Stimulated activated CD4-positive, alpha-beta T cell treated with anti-CD3 and anti-CD28 coated beads, Interleukin-2, amount 100 ng/mL, for 24 hours (primary cell): ENCODE results near the gene GAS7.

ENCODE experiments used
- DNase-seq, 2 donors: peaks; one replicate each; pipeline ENCODE4 v3.0.0-alpha.2; 2020

Gene GAS7

GRCh38 chr17:10200016-10200415, 1.6 kb upstream of the GAS7 start:
- no peak for DNase-seq

GRCh38 chr17:10197721-10198508, 491 bp downstream of the GAS7 start:
- DNase-seq: peak in 1 of 2 donors; percentile 6

DNA sequence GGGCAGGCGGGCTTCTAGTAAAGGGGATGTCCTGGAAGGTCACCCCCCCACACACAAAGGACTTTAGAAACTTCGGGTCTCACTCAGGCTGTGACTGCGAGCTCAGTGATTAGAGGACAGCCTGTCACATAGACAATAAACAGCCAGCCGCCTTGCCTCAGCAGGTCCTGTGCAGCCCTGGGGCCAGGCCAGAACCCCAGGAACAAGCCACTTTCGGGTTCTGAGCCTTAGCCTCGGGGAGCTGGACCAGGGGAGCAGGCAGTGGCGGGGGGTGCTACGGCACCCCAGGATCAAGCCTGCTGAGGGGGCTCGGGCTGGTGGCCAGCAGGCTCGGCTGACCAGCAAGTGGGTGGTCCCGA, 1.1 kb downstream of the GAS7 start:
- no peak for DNase-seq

DNA sequence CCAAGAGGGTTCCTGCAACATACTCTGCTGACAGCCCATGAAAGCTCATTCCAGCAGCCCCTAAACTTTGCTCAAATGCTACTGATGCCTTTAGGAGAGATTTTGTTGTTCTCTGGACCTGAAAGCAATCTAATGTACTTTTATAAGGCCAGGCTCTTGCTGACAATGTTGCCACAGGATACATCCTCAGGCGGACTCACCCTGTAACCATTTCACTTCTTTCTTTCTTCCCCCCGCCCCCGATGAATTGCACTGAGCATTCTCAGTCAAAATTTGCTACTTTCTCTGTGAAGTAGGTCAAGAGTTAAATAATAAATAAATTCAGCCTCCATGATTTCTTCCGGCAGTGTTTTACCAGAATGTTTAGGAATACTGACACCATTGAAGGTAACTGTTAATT, 1.5 kb downstream of the GAS7 start:
- no peak for DNase-seq

DNA sequence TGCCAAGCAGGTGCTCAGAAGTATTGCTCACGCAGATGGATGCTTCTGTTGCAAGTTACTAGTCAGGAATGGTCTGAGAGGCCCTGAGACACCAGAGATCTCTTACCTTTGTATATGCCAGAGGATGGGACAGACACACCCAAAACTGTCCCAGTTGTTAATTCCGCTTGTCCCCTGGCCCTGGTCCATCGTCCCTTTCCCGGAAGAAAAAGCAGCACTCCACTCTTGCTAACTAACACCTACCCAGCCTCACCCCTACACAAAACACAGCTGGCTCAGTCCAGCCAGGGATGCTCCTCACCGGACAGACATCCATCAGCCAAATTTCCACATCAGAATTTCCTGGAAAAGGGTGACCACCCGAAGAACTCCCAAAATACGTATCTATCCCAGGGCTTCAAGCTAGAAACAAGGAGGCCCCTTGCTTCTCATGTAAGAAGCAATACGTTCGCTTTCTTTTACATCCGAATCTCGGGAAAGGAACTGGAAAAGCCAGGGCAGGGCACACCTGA, 2.0 kb downstream of the GAS7 start:
- DNase-seq: no peak

DNA sequence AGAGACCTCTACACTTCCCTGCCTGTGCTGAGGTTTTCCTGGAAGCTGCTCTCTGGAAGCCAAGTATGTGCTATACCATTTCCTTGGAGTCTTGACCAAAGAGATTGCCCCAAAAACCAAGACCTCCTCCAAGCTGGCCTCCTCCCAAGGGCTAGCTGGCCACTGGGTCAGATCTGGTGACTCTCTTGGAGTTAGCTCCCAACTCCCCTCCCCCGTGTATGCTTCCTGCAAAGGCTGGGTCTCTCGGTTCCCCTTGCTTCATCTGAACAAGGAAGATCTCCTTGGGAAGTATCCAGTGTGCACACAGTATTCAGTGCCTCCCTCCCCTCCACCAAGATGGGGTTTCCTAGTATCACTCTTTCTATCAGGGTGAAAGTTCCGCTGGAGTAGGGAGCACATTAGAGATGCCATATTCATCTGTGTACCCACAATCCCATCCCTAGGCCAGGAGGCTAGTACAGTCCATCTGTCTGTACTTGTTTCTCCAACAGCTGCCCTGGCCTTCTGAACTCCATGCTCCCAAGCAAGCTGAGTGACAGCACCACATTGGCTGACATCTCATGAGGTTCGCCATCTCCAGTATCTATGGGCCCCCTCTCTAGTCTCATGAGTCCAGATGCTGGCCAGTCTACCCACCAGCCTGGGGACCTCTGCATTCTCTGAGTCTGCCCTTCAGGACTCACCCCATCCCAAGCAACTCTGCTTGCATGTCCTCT, 3.2 kb downstream of the GAS7 start:
- DNase-seq: no peak

DNA sequence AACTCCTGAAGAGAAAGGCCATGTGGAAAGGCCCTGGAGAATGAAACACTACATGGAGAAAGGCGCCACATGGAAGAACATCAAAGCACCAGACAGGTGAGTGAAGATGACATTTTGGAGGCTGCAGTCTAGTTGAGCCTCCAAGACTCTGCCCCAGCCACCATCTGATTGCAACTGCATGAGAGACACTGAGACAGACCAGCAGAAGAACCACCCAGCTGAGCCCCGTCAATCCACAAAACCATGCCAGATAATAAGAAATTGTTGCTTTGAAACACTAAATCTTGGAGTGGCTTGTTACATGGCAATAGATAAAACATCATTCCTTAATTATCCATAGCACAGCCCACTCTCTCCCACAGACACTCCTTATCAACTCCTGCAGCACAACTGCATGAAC, 4.8 kb downstream of the GAS7 start:
- no peak for DNase-seq

- DNase-seq: no peak
Measured at GRCh38 chr17:10192972-10193371, 5.4 kb downstream of the GAS7 start.

DNA sequence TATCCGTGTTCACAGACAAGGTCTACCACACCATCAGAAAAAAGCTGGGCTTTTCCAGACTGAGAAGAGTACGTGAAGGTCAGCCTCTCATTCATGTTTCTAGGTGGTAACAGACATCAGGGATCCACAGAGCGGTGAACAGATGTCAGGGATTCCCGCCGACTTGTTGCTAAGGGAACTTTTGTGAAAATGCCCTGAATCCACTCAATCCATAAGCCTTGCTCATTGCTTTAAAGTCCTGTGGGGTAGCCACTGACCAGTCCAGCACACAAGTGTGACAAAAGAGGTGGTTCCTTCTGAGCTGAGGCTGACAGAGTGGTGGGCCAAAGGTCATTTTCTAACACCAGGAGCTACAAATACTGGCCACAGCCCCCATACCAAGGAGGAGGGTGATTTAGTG, 5.9 kb downstream of the GAS7 start:
- DNase-seq: no peak

GRCh38 chr17:10187456-10187855, 10.9 kb downstream of the GAS7 start:
- no peak for DNase-seq

DNA sequence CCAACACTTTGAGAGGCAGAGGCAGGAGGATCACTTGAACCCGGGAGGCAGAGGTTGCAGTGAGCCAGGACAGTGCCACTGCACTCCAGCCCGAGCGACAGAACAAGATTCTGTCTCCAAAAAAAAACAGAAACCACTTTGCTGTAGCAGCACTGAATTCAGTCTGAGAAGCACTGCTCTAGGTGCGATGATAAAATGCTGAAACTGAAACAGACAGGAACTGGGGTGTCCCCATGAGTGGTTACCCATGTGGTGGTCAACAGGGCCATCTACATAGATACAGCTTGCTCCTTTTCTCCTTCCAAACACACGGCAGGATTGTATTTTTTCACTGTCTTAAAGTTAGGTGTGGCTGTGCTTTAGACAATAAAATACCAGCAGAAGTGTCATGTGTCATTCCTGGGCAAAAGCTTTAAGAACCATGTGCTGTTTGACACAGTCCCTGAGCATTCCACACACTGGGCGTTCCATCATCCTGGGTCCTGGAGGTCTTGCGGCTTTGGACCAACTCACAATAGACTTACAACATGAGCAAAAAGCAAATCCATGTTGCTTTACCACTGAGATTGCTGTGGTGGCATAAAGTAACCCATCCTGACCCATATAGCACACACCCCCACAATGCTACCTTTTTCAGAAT, 11.5 kb downstream of the GAS7 start:
- no peak for DNase-seq

GRCh38 chr17:10183931-10184930, 14.2 kb downstream of the GAS7 start:
- DNase-seq: no peak

GRCh38 chr17:10182785-10183184, 15.6 kb downstream of the GAS7 start:
- DNase-seq: no peak

- no peak for DNase-seq
Measured at GRCh38 chr17:10178506-10178991, 19.9 kb downstream of the GAS7 start.

DNA sequence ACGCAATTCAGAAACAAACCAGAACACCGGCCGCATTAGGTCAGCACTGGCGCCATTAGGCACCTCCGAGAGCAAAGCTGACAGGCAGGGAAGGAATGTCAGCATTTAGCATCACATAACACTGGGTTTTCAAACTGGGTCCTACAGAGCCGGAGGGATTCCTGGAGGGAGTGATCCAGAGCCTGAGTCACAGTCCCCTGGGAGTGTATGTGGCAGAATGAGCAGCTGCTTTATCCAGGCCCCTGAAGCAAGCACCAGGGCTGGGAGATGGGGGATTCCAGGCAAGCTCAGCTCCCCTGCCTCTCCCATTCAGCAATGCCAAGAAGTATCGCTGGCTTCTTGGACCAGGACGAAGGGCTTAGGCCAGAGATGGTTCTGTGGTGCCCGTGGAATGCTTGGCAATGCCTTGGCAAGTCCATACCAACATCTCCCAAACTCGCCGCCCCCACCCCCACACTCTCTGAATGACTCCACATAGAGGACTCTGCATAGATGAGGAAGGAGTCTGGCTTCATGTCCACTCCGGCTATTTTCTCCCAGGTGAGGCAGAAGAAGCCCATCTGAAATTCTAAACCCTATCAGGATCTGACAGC, 20.4 kb downstream of the GAS7 start:
- DNase-seq: no peak

DNA sequence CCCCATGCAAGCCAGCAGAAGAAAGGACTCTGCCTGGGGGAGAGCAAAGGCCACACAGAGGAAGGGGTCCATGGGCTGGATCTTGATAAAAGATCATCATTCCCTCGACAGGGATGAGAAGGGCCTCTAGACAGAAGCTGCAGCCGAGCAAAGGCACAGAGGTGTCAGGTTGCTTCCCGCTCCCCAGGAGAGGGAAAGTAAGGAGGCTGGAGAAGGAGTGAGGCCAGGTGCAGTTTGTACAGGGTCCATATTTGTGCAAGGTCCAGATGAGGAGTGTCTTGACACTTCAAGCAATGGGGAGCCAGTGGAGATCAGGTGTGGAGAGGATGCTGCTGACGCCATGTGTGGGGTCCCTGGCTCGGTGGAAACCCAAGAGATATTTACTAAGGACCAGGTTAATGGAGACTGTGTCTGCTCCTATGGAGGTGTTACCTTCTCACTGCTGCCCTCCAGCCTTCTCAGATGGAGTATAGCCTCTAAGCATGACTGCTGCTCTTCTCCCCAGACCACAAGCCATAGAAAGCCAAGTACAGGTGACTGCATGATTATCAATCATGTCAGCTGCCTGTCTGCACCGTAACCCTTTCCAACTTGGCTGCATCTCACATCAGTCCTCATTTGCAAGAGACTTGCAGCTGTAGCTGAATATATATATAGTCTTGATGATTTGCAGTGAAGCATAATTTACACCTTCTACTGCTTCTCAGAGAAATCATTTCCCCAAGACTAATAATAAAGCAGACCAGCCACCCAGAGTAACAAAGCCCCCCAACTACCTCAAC, 21.1 kb downstream of the GAS7 start:
- no peak for DNase-seq

DNA sequence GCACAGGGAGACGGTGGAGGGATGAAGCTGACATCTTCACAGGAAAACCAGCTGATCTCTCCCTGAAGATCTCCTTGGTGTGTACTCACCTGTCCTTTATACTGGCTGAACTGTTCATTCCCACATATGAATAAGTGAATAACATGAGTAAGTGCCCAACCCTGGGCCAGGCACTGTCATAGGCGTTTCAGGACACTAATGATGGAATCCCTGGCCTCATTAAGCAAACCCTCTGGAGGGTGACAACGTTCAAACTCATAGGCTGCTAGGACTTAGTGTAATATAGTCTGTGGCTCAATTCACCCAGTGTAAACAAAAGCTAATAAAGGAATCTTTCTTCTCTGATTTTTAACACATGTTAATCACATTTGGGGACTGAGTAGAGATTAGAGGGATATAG, 24.5 kb downstream of the GAS7 start:
- DNase-seq: no peak

- no peak for DNase-seq
Measured at GRCh38 chr17:10172778-10173177, 25.6 kb downstream of the GAS7 start.

- no peak for DNase-seq
Measured at GRCh38 chr17:10172241-10172741, 26.1 kb downstream of the GAS7 start.

- DNase-seq: no peak
Measured at GRCh38 chr17:10171581-10171981, 26.8 kb downstream of the GAS7 start.

DNA sequence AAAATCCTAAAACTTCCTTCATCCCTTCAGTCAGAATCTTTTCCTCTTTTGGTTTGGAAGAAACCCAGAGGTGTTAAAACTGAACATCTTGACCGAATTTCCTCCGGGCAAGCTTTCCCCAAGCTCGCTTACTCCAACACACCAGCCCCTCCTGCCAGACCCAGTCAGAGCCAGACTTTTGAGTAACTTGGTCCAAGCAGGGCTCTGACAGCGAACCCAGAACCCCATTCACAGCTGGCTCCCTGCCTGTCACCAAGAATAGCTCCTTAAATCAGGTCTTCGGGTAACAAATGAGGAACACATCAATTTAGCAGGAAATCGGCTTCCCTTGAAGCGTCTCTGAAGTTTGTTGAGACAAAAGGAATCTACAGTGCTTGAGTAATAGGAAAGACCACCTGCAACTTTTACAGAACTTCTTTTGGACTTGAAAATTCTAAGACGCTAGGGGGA, 27.3 kb downstream of the GAS7 start:
- DNase-seq: no peak
